ENCODE data around the gene REP15.

GRCh38 chr12:27665704-27666103 is 30.5 kb upstream of the REP15 start:
- TF ChIP-seq CTCF (conservative IDR thresholded peaks at IDR 0.05; ENCODE audit: low read length) (no peak), EZH2phosphoT487 (IDR thresholded peaks at IDR 0.05; ENCODE audit: borderline replicate concordance, low read depth, low read length) (no peak)

Data from OCI-LY7 (cell line).